GM19351 (cell line): ENCODE results near the gene FAIM2.

ENCODE experiments used
- ATAC-seq: cut with Tn5 transposase; IDR thresholded peaks from one replicate; pipeline ENCODE4 v1.9.1; 2021; ENCODE audit warnings: mild to moderate bottlenecking, moderate library complexity; ENCODE audit not compliant: unreplicated experiment

FAIM2 gene

GRCh38 chr12:49903700-49904423 lies at the start of gene FAIM2:
TSS of gene FAIM2 (minus strand) at chr12:49903900. CDS start at chr12:49903792, 108 bp downstream.
- ATAC-seq, result no peak

GRCh38 chr12:49953151-49953550 lies 49.5 kb upstream of the FAIM2 start:
- no peak for ATAC-seq

- no peak for ATAC-seq
Observed at GRCh38 chr12:49952391-49953055, 48.8 kb upstream of the FAIM2 start.

- no peak for ATAC-seq
Observed at GRCh38 chr12:49951411-49952240, 47.9 kb upstream of the FAIM2 start.

GRCh38 chr12:49950273-49951251 lies 46.9 kb upstream of the FAIM2 start, which contains the start of gene AQP2:
TSS of gene AQP2 (plus strand) at chr12:49950737. CDS start at chr12:49950831, 94 bp downstream.
- no peak for ATAC-seq

GRCh38 chr12:49949866-49950265 lies 46.2 kb upstream of the FAIM2 start:
- no peak for ATAC-seq

- ATAC-seq, result no peak
Observed at GRCh38 chr12:49948866-49949845, 45.5 kb upstream of the FAIM2 start.

GRCh38 chr12:49947593-49948226 lies 44.0 kb upstream of the FAIM2 start:
- no peak for ATAC-seq

GRCh38 chr12:49946497-49946896 lies 42.8 kb upstream of the FAIM2 start:
- ATAC-seq, result no peak

- no peak for ATAC-seq
Observed at GRCh38 chr12:49946086-49946485, 42.4 kb upstream of the FAIM2 start.

GRCh38 chr12:49945394-49946080 lies 41.8 kb upstream of the FAIM2 start:
- peak; percentile 83 for ATAC-seq

GRCh38 chr12:49944718-49945117 lies 41.0 kb upstream of the FAIM2 start:
- no peak for ATAC-seq

- no peak for ATAC-seq
Observed at GRCh38 chr12:49944046-49944445, 40.3 kb upstream of the FAIM2 start.

GRCh38 chr12:49943625-49943960 lies 39.9 kb upstream of the FAIM2 start:
- ATAC-seq, result no peak

- no peak for ATAC-seq
Observed at GRCh38 chr12:49942921-49943624, 39.4 kb upstream of the FAIM2 start.

GRCh38 chr12:49942512-49942893 lies 38.8 kb upstream of the FAIM2 start:
- ATAC-seq, result no peak
